ENCODE measurements around the gene NCOR1. TPM values are rescaled to one million over a fixed set of nuclear protein-coding genes. Genes with fewer than 3 reads are reported as not detected.

Gene NCOR1
- total and polyA plus RNA-seq, 2 of the 13 experiments (the other 11 are each of a cell fraction or from before 2014, with no cell fraction given): 57.0 to 71.7 TPM

- TF ChIP-seq THAP9 (CRISPR knock-in tag; IDR thresholded peaks at IDR 0.05; ENCODE audit: borderline replicate concordance) (peak; percentile 78; the same call in 1 of the 2 replicates), HDAC2 (CRISPR knock-in tag; IDR thresholded peaks at IDR 0.05) (peak; percentile 95), RNF219 (CRISPR knock-in tag; IDR thresholded peaks at IDR 0.05) (no peak), ZNF747 (CRISPR knock-in tag; IDR thresholded peaks at IDR 0.05; ENCODE audit: borderline replicate concordance) (peak; percentile 98), GABPB1 (CRISPR knock-in tag; IDR thresholded peaks at IDR 0.05) (peak; percentile 90), SNAPC4 (CRISPR knock-in tag; IDR thresholded peaks at IDR 0.05) (no peak; the same call in 1 of the 2 replicates), ZNF570 (CRISPR knock-in tag; IDR thresholded peaks at IDR 0.05; ENCODE audit: borderline replicate concordance) (no peak), ZNF691 (CRISPR knock-in tag; IDR thresholded peaks at IDR 0.05; ENCODE audit: borderline replicate concordance, low read depth) (peak; percentile 22; the same call in 1 of the 2 replicates), TCF7 (IDR thresholded peaks at IDR 0.05; ENCODE audit: low read depth) (no peak), MAFG (CRISPR knock-in tag; IDR thresholded peaks at IDR 0.05) (no peak), JDP2 (CRISPR knock-in tag; IDR thresholded peaks at IDR 0.05; ENCODE audit: borderline replicate concordance) (peak; percentile 87; the same call in 1 of the 2 replicates), NFE2L1 (CRISPR knock-in tag; IDR thresholded peaks at IDR 0.05; ENCODE audit: borderline replicate concordance) (no peak), ZBTB8A (CRISPR knock-in tag; IDR thresholded peaks at IDR 0.05; ENCODE audit: borderline replicate concordance, low read depth) (no peak), ZNF652 (CRISPR knock-in tag; IDR thresholded peaks at IDR 0.05; ENCODE audit: borderline replicate concordance, low read depth) (peak; percentile 21; the same call in 1 of the 2 replicates), PAF1 (CRISPR knock-in tag; IDR thresholded peaks at IDR 0.05) (no peak)
Observed at GRCh38 chr17:15999141-15999973, 216.0 kb downstream of the NCOR1 start, which contains the start of the genes TTC19 and ZSWIM7 (continued).
